Measurements from ENCODE around the gene TROAP. TPM values are rescaled to one million over a fixed set of nuclear protein-coding genes. Genes with fewer than 3 reads are reported as not detected.
A peak's percentile ranks its signal among the peaks of the same experiment; 100 is the strongest.
"Not testable (repeated sequence)": the region's sequence is repeated elsewhere in the genome, so short reads cannot be mapped to it uniquely, and the experiment has no call there.

The TROAP gene
- total RNA-seq, 2 donors from 2014 or later, result 0.27 to 0.99 TPM

DNA sequence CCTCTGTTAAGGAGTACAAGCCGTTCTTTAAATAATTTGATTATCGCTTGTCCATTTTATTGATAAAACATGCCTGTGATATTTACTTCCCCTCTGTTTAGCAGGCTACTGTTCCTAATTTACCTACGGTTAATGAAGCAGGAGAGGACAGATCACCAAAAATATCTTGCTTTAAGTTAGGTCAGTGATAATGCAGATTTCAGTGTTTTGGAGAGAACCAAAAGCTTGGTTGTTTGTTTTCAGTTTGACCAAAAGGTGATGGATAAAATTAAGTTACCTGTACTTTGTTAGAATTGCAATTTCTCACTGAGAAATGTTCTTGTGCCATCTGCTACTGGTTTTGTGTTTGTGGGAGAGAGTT is 45.2 kb downstream of the TROAP start:
- peak overlapping the region in 1 of 2 donors; percentile 91 for H3K27ac ChIP-seq
- H3K27me3 ChIP-seq (replicated peaks; ENCODE audit: insufficient read depth), result no peaks in the 10 kb centered on the region
- no peak for ATAC-seq (ENCODE audit: insufficient number of reproducible peaks, low FRiP score, low read depth)
- H3K36me3 ChIP-seq, result peaks cover under 1% of the 10 kb centered on the region
- no peak for TF ChIP-seq CTCF (IDR thresholded peaks at IDR 0.05)
- peaks cover 20 to 27% of the 10 kb centered on the region in 2 donors for H3K4me1 ChIP-seq (ENCODE audit: control insufficient read depth in 1 of 2, low read depth in 2 of 2)
- no peaks in the 10 kb centered on the region for H3K9me3 ChIP-seq
- peak overlapping the region; percentile 90 for H3K4me3 ChIP-seq
- DNase-seq (ENCODE audit: low spot score), result no peak

DNA sequence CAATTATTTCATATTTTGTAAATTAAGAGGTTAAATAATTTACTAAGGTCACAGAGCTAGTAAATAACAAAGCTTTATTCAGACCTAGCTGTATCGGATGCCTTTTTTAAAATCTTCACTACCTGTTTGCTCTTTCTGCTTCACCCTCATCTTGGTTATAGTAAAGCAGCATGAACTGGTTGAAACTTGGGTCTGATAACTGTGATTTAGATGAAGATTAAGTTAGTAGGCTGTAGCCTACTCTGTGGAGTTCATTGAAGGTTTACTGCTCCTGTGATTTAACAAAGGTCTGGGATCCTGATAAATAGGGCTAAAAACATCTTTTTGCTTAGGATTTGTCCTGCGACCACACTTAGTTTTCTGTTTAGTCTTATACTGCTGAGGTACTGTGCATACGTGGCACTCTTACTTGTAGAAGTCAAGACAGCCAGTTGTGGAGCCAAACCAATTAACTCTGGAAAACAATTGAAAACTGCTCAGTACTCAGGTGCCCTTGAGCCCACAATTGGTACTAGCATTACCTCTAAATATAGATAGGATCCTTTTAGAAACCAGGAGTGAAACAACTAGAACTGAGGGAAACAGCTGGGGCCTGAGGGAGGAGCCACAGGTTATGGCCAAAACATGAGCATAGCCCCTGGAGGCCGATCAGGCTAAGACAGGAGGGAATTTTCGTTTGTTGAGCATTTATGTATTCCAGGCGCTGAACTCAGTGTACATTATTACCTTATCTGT is 46.5 kb downstream of the TROAP start:
- Histone ChIP-seq H3K27ac (peak overlapping the region in 1 of 2 donors; percentile 50), H3K4me3 (peak overlapping the region; percentile 37), H3K4me1 (ENCODE audit: control insufficient read depth in 1 of 2, low read depth in 2 of 2) (peaks cover 20 to 27% of the 10 kb centered on the region in 2 donors), H3K27me3 (replicated peaks; ENCODE audit: insufficient read depth) (no peaks in the 10 kb centered on the region), H3K9me3 (no peaks in the 10 kb centered on the region), H3K36me3 (peaks cover 3% of the 10 kb centered on the region)
- DNase-seq (ENCODE audit: low spot score) (no peak), ATAC-seq (ENCODE audit: insufficient number of reproducible peaks, low FRiP score, low read depth) (no peak)
- peak; percentile 56 for TF ChIP-seq CTCF (IDR thresholded peaks at IDR 0.05)

DNA sequence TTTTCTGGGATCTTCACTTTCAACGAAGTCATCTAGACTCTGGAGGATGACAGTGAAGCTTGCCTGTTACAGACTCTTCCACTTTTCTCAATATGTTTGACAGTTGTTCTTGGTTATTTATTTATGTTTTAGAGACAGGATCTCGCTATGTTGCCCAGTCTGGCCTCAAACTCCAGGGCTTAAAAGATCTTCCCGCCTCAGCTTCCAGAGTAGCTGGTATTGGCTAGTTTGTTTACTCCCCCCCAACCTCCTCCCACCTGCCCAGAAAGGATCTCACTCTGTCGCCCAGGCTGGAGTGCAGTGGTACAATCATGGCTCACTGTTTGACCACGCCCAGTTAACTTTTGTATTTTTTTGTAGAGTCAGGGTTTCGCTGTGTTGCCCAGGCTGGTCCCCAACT is 47.5 kb downstream of the TROAP start:
- peaks cover 3% of the 10 kb centered on the region for H3K36me3 ChIP-seq
- no peak for TF ChIP-seq CTCF (IDR thresholded peaks at IDR 0.05)
- no peaks in the 10 kb centered on the region for H3K9me3 ChIP-seq
- H3K27ac ChIP-seq, result no peak overlapping the region
- DNase-seq (ENCODE audit: low spot score), result no peak
- peaks cover 20 to 27% of the 10 kb centered on the region in 2 donors for H3K4me1 ChIP-seq (ENCODE audit: control insufficient read depth in 1 of 2, low read depth in 2 of 2)
- no peak for ATAC-seq (ENCODE audit: insufficient number of reproducible peaks, low FRiP score, low read depth)
- H3K27me3 ChIP-seq (replicated peaks; ENCODE audit: insufficient read depth), result no peaks in the 10 kb centered on the region
- H3K4me3 ChIP-seq, result no peak overlapping the region

DNA sequence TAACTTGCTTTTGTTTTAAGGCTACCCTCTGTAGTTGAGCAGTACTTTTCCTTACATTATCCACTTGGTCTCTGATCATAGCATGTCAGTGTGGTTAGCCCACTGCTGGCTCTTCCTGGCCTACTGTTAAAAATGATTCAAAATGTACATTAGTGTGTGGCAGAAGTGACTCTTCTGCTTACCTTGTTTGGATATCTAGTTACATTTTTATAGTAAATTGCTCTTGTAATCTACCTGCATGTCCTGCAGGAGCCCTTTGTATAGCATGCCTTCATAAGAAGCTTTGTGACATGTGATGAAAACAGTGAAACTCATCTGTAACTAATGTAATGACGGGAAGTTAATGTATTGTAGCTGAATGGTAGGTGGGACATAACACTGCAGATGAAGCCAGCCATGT is 52.4 kb downstream of the TROAP start:
- TF ChIP-seq CTCF (IDR thresholded peaks at IDR 0.05), result no peak
- peaks cover 3% of the 10 kb centered on the region for H3K36me3 ChIP-seq
- no peaks in the 10 kb centered on the region for H3K9me3 ChIP-seq
- H3K27me3 ChIP-seq (replicated peaks; ENCODE audit: insufficient read depth), result no peaks in the 10 kb centered on the region
- no peaks in the 10 kb centered on the region for H3K4me1 ChIP-seq (ENCODE audit: control insufficient read depth in 1 of 2, low read depth in 2 of 2)
- ATAC-seq (ENCODE audit: insufficient number of reproducible peaks, low FRiP score, low read depth) (no peak), DNase-seq (ENCODE audit: low spot score) (no peak)
- H3K4me3 ChIP-seq, result no peak overlapping the region
- H3K27ac ChIP-seq, result no peak overlapping the region

GRCh38 chr12:49377386-49377785 is 54.3 kb downstream of the TROAP start:
- no peak for TF ChIP-seq CTCF (IDR thresholded peaks at IDR 0.05)

DNA sequence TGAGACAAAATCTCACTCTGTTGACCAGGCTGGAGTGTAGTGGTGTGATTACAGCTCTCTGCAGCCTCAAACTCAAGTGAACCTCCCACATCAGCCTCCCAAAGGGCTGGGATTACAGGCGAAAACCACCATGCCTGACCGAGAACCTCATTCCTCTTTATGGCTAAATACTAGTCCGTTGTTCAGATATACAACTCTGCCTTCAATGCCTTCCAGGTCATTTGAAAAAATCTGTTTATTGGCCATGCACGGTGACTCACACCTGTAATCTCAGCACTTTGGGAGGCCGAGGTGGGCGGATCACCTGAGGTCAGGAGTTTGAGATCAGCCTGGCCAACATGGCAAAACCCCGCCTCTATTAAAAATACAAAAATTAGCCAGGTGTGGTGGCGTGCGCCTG is 57.1 kb downstream of the TROAP start:
- H3K27me3 ChIP-seq (replicated peaks; ENCODE audit: insufficient read depth); H3K27ac ChIP-seq; H3K4me1 ChIP-seq (ENCODE audit: control insufficient read depth in 1 of 2, low read depth in 2 of 2); ATAC-seq (ENCODE audit: insufficient number of reproducible peaks, low FRiP score, low read depth); DNase-seq (ENCODE audit: low spot score); H3K36me3 ChIP-seq; H3K4me3 ChIP-seq; H3K9me3 ChIP-seq: not testable (repeated sequence)

More at GRCh38 chr12:49377386-49377785, 54.3 kb downstream of the TROAP start:
- Histone ChIP-seq H3K27me3 (replicated peaks; ENCODE audit: insufficient read depth) (no peaks in the 10 kb centered on the region), H3K36me3 (peaks cover 3% of the 10 kb centered on the region), H3K4me1 (ENCODE audit: control insufficient read depth in 1 of 2, low read depth in 2 of 2) (no peaks in the 10 kb centered on the region), H3K27ac (no peak overlapping the region), H3K4me3 (no peak overlapping the region), H3K9me3 (no peaks in the 10 kb centered on the region)
- DNase-seq (ENCODE audit: low spot score), result no peak
- no peak for ATAC-seq (ENCODE audit: insufficient number of reproducible peaks, low FRiP score, low read depth)

Measured in thoracic aorta (tissue), 2 donors.